Measurements from ENCODE around the gene ITIH5.

DNA sequence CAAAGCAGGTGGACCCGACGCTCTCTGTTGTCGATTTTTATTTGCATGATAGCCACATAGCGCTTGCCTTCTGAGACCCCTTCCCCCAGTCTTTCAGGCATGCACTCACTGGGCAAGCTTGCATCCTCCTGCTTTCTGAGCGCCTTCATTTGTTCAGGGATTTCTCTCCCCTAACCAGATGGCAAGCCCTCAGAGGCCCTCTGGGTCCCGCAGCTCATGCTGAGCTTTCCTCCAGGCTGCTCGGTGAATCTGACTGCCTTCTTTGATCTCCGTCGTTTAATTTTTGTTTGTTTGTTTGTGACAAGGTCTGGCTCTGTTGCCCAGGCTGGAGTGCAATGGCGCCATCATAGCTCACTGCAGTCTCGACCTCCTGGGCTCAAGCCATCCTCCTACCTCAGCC lies 58.8 kb downstream of the ITIH5 start:
- TF ChIP-seq POLR2AphosphoS5 (IDR thresholded peaks at IDR 0.05; ENCODE audit: low read depth, low read length): no peak
- TF ChIP-seq, protein P1, sequence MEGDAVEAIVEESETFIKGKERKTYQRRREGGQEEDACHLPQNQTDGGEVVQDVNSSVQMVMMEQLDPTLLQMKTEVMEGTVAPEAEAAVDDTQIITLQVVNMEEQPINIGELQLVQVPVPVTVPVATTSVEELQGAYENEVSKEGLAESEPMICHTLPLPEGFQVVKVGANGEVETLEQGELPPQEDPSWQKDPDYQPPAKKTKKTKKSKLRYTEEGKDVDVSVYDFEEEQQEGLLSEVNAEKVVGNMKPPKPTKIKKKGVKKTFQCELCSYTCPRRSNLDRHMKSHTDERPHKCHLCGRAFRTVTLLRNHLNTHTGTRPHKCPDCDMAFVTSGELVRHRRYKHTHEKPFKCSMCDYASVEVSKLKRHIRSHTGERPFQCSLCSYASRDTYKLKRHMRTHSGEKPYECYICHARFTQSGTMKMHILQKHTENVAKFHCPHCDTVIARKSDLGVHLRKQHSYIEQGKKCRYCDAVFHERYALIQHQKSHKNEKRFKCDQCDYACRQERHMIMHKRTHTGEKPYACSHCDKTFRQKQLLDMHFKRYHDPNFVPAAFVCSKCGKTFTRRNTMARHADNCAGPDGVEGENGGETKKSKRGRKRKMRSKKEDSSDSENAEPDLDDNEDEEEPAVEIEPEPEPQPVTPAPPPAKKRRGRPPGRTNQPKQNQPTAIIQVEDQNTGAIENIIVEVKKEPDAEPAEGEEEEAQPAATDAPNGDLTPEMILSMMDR (IDR thresholded peaks at IDR 0.05; ENCODE audit: control extremely low read depth in 1 of 3, insufficient read depth in 1 of 3, low read depth in 1 of 3, low read length in 3 of 3): no peak
- TF ChIP-seq, protein P2, sequence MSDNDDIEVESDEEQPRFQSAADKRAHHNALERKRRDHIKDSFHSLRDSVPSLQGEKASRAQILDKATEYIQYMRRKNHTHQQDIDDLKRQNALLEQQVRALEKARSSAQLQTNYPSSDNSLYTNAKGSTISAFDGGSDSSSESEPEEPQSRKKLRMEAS (IDR thresholded peaks at IDR 0.05): no peak
- no peak for TF ChIP-seq ZNF274 (IDR thresholded peaks at IDR 0.05; ENCODE audit: borderline replicate concordance, extremely low read depth, low read length)
- TF ChIP-seq NANOG (IDR thresholded peaks at IDR 0.05; ENCODE audit: insufficient read depth, low read depth, low read length, poor library complexity, severe bottlenecking): no peak
- no peak for TF ChIP-seq POLR2A (IDR thresholded peaks at IDR 0.05; ENCODE audit: control extremely low read depth in 1 of 2, low read depth in 2 of 2, low read length in 2 of 2)
- TF ChIP-seq SP1 (IDR thresholded peaks at IDR 0.05; ENCODE audit: low read depth, low read length): no peak
- TF ChIP-seq TAF1 (IDR thresholded peaks at IDR 0.05; ENCODE audit: low read depth, low read length): no peak
- no peak for TF ChIP-seq CREB1 (IDR thresholded peaks at IDR 0.05)

Measured in H1 (cell line).